NT2/D1 (cell line): Measurements from ENCODE around the gene MAN2A2.

Source experiments
- SUZ12 ChIP-seq: IDR thresholded peaks from 2 replicates; pipeline ENCODE4 v1.6.1; 2011; ENCODE audit not compliant: insufficient read length, insufficient read depth; ENCODE audit errors: extremely low read depth
- YY1 ChIP-seq: IDR thresholded peaks from 2 replicates; pipeline ENCODE4 v1.6.1; 2011; ENCODE audit not compliant: insufficient read length, insufficient read depth

- TF ChIP-seq YY1 (no peak), SUZ12 (no peak)
Observed at GRCh38 chr15:90914305-90915080, 11.4 kb downstream of the MAN2A2 start.
